Thyroid gland (tissue), 4 donors: ENCODE measurements around the gene MPI.

ENCODE experiments used
- POLR2A ChIP-seq, 2 donors: fragments of 450-650 bp; IDR thresholded peaks; one replicate each; pipeline ENCODE4 v1.6.1; 2017; ENCODE audit warnings: antibody characterized with exemption in 2 of 2, mild to moderate bottlenecking in 2 of 2, moderate library complexity in 1 of 2
- TF ChIP-seq, protein P1 (sequence below), 6 experiments: fragments of 200-600 bp in 3 of 6; fragments of 450-650 bp in 3 of 6; sonication (generic) in 3 of 6; IDR thresholded peaks; one replicate each; pipeline ENCODE4 v1.5.1; 2016 to 2019; ENCODE audit warnings: antibody characterized with exemption in 6 of 6, mild to moderate bottlenecking in 2 of 6, inconsistent platforms in 1 of 6, moderate library complexity in 1 of 6

DNA sequence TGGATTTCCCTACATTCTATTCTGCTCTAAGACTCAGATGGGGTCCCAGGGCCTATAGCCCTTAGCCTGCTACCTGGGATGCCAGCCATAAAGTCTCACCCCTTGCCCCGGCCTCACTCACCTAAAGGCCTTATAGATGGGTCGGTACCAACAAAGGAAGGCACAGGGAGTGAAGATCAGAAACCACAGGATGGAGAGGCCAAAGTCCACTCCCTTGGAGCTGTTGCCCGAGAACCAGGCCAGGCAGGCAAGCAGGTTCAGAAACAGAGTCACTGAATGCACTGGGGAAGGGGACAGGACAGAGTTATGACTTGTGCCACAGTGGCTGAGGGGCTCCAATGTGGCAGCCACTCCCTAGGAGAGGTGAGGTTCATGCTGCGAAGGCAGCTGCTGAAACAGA lies 39.4 kb upstream of the MPI start:
- no peak for TF ChIP-seq POLR2A (IDR thresholded peaks at IDR 0.05)
- TF ChIP-seq, protein P1, sequence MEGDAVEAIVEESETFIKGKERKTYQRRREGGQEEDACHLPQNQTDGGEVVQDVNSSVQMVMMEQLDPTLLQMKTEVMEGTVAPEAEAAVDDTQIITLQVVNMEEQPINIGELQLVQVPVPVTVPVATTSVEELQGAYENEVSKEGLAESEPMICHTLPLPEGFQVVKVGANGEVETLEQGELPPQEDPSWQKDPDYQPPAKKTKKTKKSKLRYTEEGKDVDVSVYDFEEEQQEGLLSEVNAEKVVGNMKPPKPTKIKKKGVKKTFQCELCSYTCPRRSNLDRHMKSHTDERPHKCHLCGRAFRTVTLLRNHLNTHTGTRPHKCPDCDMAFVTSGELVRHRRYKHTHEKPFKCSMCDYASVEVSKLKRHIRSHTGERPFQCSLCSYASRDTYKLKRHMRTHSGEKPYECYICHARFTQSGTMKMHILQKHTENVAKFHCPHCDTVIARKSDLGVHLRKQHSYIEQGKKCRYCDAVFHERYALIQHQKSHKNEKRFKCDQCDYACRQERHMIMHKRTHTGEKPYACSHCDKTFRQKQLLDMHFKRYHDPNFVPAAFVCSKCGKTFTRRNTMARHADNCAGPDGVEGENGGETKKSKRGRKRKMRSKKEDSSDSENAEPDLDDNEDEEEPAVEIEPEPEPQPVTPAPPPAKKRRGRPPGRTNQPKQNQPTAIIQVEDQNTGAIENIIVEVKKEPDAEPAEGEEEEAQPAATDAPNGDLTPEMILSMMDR (IDR thresholded peaks at IDR 0.05): no peak
